HEK293 (cell line): Measurements from ENCODE around the gene DDAH1.

Experiments
- CTCF ChIA-PET: fragments of 350-600 bp; formaldehyde crosslinking; extraction: SDS; loops from one replicate; lab custom pipeline; 2021; ENCODE audit warnings: antibody characterized with exemption; lab: Yijun Ruan, JAX
- POLR2A ChIA-PET: fragments of 300-600 bp; formaldehyde crosslinking; extraction: SDS; loops from one replicate; lab custom pipeline; 2020; ENCODE audit warnings: antibody characterized with exemption, inconsistent platforms; lab: Yijun Ruan, JAX
- H3K27ac ChIP-seq: fragments of 200-500 bp; sonication (Bioruptor generic); 2 replicates; pipeline ENCODE4 v1.5.1; 2014; ENCODE audit warnings: low read depth, low read length, control low read depth, inconsistent platforms; ENCODE audit errors: extremely low read depth
- H3K36me3 ChIP-seq, 2 experiments: fragments of 200-500 bp in 1 of 2; sonication (Bioruptor generic) in 1 of 2; 1 replicate in 1 of 2; 2 replicates in 1 of 2; pipeline ENCODE4 v1.5.1; 2014 to 2017; ENCODE audit warnings: inconsistent platforms in 2 of 2, low read length in 2 of 2; ENCODE audit not compliant: control insufficient read depth in 2 of 2, insufficient read depth in 1 of 2
- H3K4me1 ChIP-seq: fragments of 200-500 bp; sonication (Bioruptor generic); 2 replicates; pipeline ENCODE4 v1.5.1; 2014; ENCODE audit warnings: mild to moderate bottlenecking, low read length, inconsistent platforms; ENCODE audit not compliant: control insufficient read depth, insufficient read depth
- H3K4me3 ChIP-seq: 2 replicates; pipeline ENCODE4 v1.5.1; 2011; ENCODE audit warnings: low read depth, mild to moderate bottlenecking, control low read depth, low read length, moderate library complexity
- H3K9me3 ChIP-seq: fragments of 200-500 bp; sonication (Bioruptor generic); 2 replicates; pipeline ENCODE4 v1.5.1; 2014; ENCODE audit warnings: low read depth, low read length, inconsistent platforms; ENCODE audit not compliant: control insufficient read depth, insufficient read depth
- AEBP2 ChIP-seq: fragments of 450-650 bp; formaldehyde crosslinking; IDR thresholded peaks from 2 replicates; pipeline ENCODE4 v1.5.1; 2016; ENCODE audit warnings: missing biosample characterization, missing genetic modification characterization, borderline replicate concordance
- CTCF ChIP-seq: fragments of 450-650 bp; formaldehyde crosslinking; IDR thresholded peaks from 2 replicates; pipeline ENCODE4 v1.5.1; 2016; ENCODE audit warnings: missing biosample characterization, missing genetic modification characterization
- KLF10 ChIP-seq: fragments of 450-650 bp; IDR thresholded peaks from 2 replicates; pipeline ENCODE4 v1.5.1; 2018; ENCODE audit warnings: missing biosample characterization, mild to moderate bottlenecking, missing genetic modification characterization
- KLF16 ChIP-seq: fragments of 450-650 bp; formaldehyde crosslinking; IDR thresholded peaks from 2 replicates; pipeline ENCODE4 v1.5.1; 2017; ENCODE audit warnings: missing biosample characterization, missing genetic modification characterization
- KLF9 ChIP-seq: fragments of 450-650 bp; formaldehyde crosslinking; IDR thresholded peaks from 2 replicates; pipeline ENCODE4 v1.5.1; 2016; ENCODE audit warnings: missing biosample characterization, missing genetic modification characterization, low read depth
- MYNN ChIP-seq: fragments of 450-650 bp; formaldehyde crosslinking; IDR thresholded peaks from 2 replicates; pipeline ENCODE4 v1.5.1; 2016; ENCODE audit warnings: missing biosample characterization, missing genetic modification characterization, borderline replicate concordance
- MZF1 ChIP-seq: fragments of 450-650 bp; formaldehyde crosslinking; IDR thresholded peaks from 2 replicates; pipeline ENCODE4 v1.5.1; 2017; ENCODE audit warnings: missing biosample characterization, missing genetic modification characterization, borderline replicate concordance
- PRDM1 ChIP-seq: fragments of 450-650 bp; formaldehyde crosslinking; IDR thresholded peaks from 2 replicates; pipeline ENCODE4; 2016; ENCODE audit warnings: missing biosample characterization, missing genetic modification characterization
- RBAK ChIP-seq: fragments of 450-650 bp; formaldehyde crosslinking; IDR thresholded peaks from 2 replicates; pipeline ENCODE4 v1.5.1; 2016; ENCODE audit warnings: missing biosample characterization, missing genetic modification characterization
- REST ChIP-seq: fragments of 450-650 bp; formaldehyde crosslinking; IDR thresholded peaks from 2 replicates; pipeline ENCODE4 v1.5.1; 2016; ENCODE audit warnings: missing biosample characterization, missing genetic modification characterization
- ZNF10 ChIP-seq: fragments of 450-650 bp; formaldehyde crosslinking; IDR thresholded peaks from 2 replicates; pipeline ENCODE4 v1.5.1; 2017; ENCODE audit warnings: missing biosample characterization, missing genetic modification characterization
- ZNF121 ChIP-seq: fragments of 450-650 bp; formaldehyde crosslinking; IDR thresholded peaks from 2 replicates; pipeline ENCODE4 v1.5.1; 2016; ENCODE audit warnings: missing biosample characterization, missing genetic modification characterization
- ZNF146 ChIP-seq: fragments of 450-650 bp; formaldehyde crosslinking; IDR thresholded peaks from 2 replicates; pipeline ENCODE4 v1.5.1; 2016; ENCODE audit warnings: missing biosample characterization, missing genetic modification characterization
- ZNF174 ChIP-seq: fragments of 450-650 bp; formaldehyde crosslinking; IDR thresholded peaks from 2 replicates; pipeline ENCODE4 v1.5.0; 2017; ENCODE audit warnings: missing biosample characterization, mild to moderate bottlenecking, missing genetic modification characterization
- ZNF202 ChIP-seq: fragments of 450-650 bp; formaldehyde crosslinking; IDR thresholded peaks from 2 replicates; pipeline ENCODE4 v1.5.1; 2016; ENCODE audit warnings: missing biosample characterization, missing genetic modification characterization, borderline replicate concordance
- ZNF26 ChIP-seq: fragments of 450-650 bp; formaldehyde crosslinking; IDR thresholded peaks from 2 replicates; pipeline ENCODE4 v1.5.1; 2016; ENCODE audit warnings: missing biosample characterization, missing genetic modification characterization
- ZNF362 ChIP-seq: fragments of 450-650 bp; formaldehyde crosslinking; IDR thresholded peaks from 2 replicates; pipeline ENCODE4 v1.5.1; 2016; ENCODE audit warnings: missing biosample characterization, missing genetic modification characterization
- ZNF391 ChIP-seq: fragments of 450-650 bp; formaldehyde crosslinking; IDR thresholded peaks from 2 replicates; pipeline ENCODE4 v1.5.1; 2016; ENCODE audit warnings: low read depth, missing biosample characterization, missing genetic modification characterization, borderline replicate concordance
- ZNF510 ChIP-seq: fragments of 450-650 bp; formaldehyde crosslinking; IDR thresholded peaks from 2 replicates; pipeline ENCODE4 v1.5.1; 2018; ENCODE audit warnings: mild to moderate bottlenecking, missing genetic modification characterization, missing biosample characterization; ENCODE audit not compliant: insufficient replicate concordance
- ZNF514 ChIP-seq: fragments of 450-650 bp; formaldehyde crosslinking; IDR thresholded peaks from 2 replicates; pipeline ENCODE4 v1.5.1; 2016; ENCODE audit warnings: missing biosample characterization, missing genetic modification characterization
- ZNF549 ChIP-seq: fragments of 450-650 bp; IDR thresholded peaks from 2 replicates; pipeline ENCODE4 v1.5.1; 2018; ENCODE audit warnings: missing biosample characterization, missing genetic modification characterization, mild to moderate bottlenecking, inconsistent platforms, moderate library complexity
- ZNF670 ChIP-seq: fragments of 450-650 bp; formaldehyde crosslinking; IDR thresholded peaks from 2 replicates; pipeline ENCODE4 v1.5.1; 2016; ENCODE audit warnings: missing biosample characterization, missing genetic modification characterization, low read depth
- ZNF768 ChIP-seq: fragments of 450-650 bp; formaldehyde crosslinking; IDR thresholded peaks from 2 replicates; pipeline ENCODE4 v1.5.1; 2018; ENCODE audit warnings: missing biosample characterization, mild to moderate bottlenecking, missing genetic modification characterization
- ZNF785 ChIP-seq: fragments of 450-650 bp; formaldehyde crosslinking; IDR thresholded peaks from 2 replicates; pipeline ENCODE4 v1.5.1; 2016; ENCODE audit warnings: missing biosample characterization, missing genetic modification characterization
- ZNF792 ChIP-seq: fragments of 450-650 bp; formaldehyde crosslinking; IDR thresholded peaks from 2 replicates; pipeline ENCODE4 v1.5.1; 2016; ENCODE audit warnings: missing biosample characterization, missing genetic modification characterization
- ZXDB ChIP-seq: fragments of 450-650 bp; formaldehyde crosslinking; IDR thresholded peaks from 2 replicates; pipeline ENCODE4 v1.5.1; 2016; ENCODE audit warnings: missing biosample characterization, missing genetic modification characterization

The DDAH1 gene

GRCh38 chr1:85297855-85298629, 166.9 kb downstream of the DDAH1 start:
- H3K27ac ChIP-seq, result peak overlapping the region; percentile 76
- CTCF ChIA-PET, result interaction anchor here (0.7 to 3.1 kb wide), 9 partner anchors 10 to 1411 kb away, joined by 3 to 16 read pairs (median 4); partner anchors contain the start of gene C1orf52
- POLR2A ChIA-PET, result interaction anchor here (1.0 to 2.0 kb wide), 4 partner anchors 21 to 309 kb away, joined by 4 to 19 read pairs (median 8); partner anchors contain the start of genes BCL10 and C1orf52
- peaks cover 18% of the 10 kb centered on the region for H3K4me1 ChIP-seq
- no peaks in the 10 kb centered on the region for H3K9me3 ChIP-seq
- H3K36me3 ChIP-seq, result no peaks in the 10 kb centered on the region
- no peak overlapping the region; the same call in 1 of the 2 replicates for H3K4me3 ChIP-seq
- TF ChIP-seq ZNF514 (tag by site-specific recombination), result no peak
- peak; percentile 90 for TF ChIP-seq KLF10 (tag by site-specific recombination)
- peak; percentile 28 for TF ChIP-seq KLF9 (tag by site-specific recombination)
- TF ChIP-seq ZNF391, result peak; percentile 87; the same call in 1 of the 2 replicates
- no peak for TF ChIP-seq CTCF
- TF ChIP-seq ZNF146 (tag by site-specific recombination), result no peak
- peak; percentile 94 for TF ChIP-seq MZF1 (tag by site-specific recombination)
- TF ChIP-seq ZNF202 (tag by site-specific recombination), result no peak
- peak; percentile 29 for TF ChIP-seq REST (tag by site-specific recombination)
- no peak for TF ChIP-seq ZNF510
- TF ChIP-seq ZNF549 (tag by site-specific recombination), result no peak
- TF ChIP-seq KLF16 (tag by site-specific recombination), result no peak
- no peak for TF ChIP-seq ZNF768
- TF ChIP-seq RBAK (tag by site-specific recombination), result no peak
- 0 out of 2 replicates have a peak, but pooled peaks have one; percentile 80 for TF ChIP-seq ZNF792 (tag by site-specific recombination)
- TF ChIP-seq ZNF174 (tag by site-specific recombination), result no peak
- TF ChIP-seq ZNF670 (tag by site-specific recombination), result no peak
- no peak for TF ChIP-seq ZNF785
- TF ChIP-seq PRDM1 (tag by site-specific recombination), result peak; percentile 88
- TF ChIP-seq ZNF121 (tag by site-specific recombination), result no peak
- peak; percentile 75; the same call in 1 of the 2 replicates for TF ChIP-seq ZNF362 (tag by site-specific recombination)
- TF ChIP-seq AEBP2 (tag by site-specific recombination), result no peak
- TF ChIP-seq MYNN (tag by site-specific recombination), result peak; percentile 91
- peak; percentile 77 for TF ChIP-seq ZNF10 (tag by site-specific recombination)
- peak; percentile 98 for TF ChIP-seq ZXDB (tag by site-specific recombination)
- no peak for TF ChIP-seq ZNF26 (tag by site-specific recombination)
